Adrenal gland (tissue), 5 donors: Measurements from ENCODE around the gene NSG1.

Experiments
- CTCF ChIP-seq, 6 experiments: fragments of 450-650 bp in 4 of 6; fragments of 200-600 bp in 2 of 6; sonication (generic) in 1 of 6; IDR thresholded peaks; 1 replicate in 5 of 6; 2 replicates in 1 of 6; pipeline versions ENCODE4 v1.5.1 to v1.8.0; 2016 to 2021; ENCODE audit warnings: antibody characterized with exemption in 6 of 6, mild to moderate bottlenecking in 2 of 6, moderate library complexity in 1 of 6
- POLR2A ChIP-seq, 2 donors: fragments of 450-650 bp; IDR thresholded peaks; one replicate each; pipeline ENCODE4 v1.6.1; 2017; ENCODE audit warnings: antibody characterized with exemption in 2 of 2, mild to moderate bottlenecking in 2 of 2, moderate library complexity in 1 of 2
- donor health status: DM: no; HTN: no; CAD: no.

DNA sequence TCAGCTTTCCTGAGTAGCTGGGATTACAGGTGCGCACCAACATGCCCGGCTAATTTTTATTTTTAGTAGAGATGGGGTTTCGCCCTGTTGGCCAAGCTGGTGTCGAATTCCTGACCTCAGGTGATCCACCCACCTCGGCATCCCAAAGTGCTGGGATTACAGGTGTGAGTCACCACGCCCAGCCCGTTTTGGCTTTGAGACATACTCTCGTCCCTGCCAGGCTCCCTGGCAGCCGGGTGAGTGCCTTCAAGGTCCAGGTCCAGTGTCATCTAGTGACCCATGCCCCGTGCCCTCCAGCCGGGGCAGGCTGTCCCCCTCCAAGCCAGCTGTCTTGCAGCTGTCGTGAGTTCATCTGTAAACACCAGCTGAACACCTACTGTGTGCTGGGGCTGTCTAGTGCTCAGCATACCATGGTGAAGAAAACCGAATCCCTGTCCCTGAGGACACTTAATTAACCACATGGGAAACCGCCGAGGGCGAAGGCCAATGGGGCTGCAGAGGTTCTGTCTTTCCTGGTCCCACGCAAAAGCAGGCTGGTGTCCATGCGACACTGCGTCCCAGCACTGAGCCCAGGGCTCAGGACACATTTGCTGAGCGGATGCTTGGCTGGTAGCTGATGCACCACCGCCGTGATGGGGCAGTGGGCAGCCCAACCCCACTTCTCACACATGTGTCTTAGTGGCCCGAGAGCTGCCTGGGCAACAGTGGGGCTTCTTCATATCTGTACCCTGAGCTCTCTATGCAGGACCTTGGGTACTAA lies 21.9 kb downstream of the NSG1 start:
- TF ChIP-seq CTCF (IDR thresholded peaks at IDR 0.05) = no peak
- no peak for TF ChIP-seq POLR2A (IDR thresholded peaks at IDR 0.05)
